ENCODE measurements around the gene PLCH2. TPM values are rescaled to one million over a fixed set of nuclear protein-coding genes. Genes with fewer than 3 reads are reported as not detected.
"Not testable (repeated sequence)": the region's sequence is repeated elsewhere in the genome, so short reads cannot be mapped to it uniquely, and the experiment has no call there.

Gene PLCH2
- total RNA-seq, 6 experiments from 2014 or later, result 0.37 to 4.6 (median 2.3) TPM

- H3K27me3 ChIP-seq, result no peaks in the 10 kb centered on the region
- TF ChIP-seq, protein P1, sequence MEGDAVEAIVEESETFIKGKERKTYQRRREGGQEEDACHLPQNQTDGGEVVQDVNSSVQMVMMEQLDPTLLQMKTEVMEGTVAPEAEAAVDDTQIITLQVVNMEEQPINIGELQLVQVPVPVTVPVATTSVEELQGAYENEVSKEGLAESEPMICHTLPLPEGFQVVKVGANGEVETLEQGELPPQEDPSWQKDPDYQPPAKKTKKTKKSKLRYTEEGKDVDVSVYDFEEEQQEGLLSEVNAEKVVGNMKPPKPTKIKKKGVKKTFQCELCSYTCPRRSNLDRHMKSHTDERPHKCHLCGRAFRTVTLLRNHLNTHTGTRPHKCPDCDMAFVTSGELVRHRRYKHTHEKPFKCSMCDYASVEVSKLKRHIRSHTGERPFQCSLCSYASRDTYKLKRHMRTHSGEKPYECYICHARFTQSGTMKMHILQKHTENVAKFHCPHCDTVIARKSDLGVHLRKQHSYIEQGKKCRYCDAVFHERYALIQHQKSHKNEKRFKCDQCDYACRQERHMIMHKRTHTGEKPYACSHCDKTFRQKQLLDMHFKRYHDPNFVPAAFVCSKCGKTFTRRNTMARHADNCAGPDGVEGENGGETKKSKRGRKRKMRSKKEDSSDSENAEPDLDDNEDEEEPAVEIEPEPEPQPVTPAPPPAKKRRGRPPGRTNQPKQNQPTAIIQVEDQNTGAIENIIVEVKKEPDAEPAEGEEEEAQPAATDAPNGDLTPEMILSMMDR (IDR thresholded peaks at IDR 0.05), result no peak
- no peak for TF ChIP-seq POLR2A (IDR thresholded peaks at IDR 0.05)
- 73% methylated on average over 3 of the region's 17 CpGs for WGBS (ENCODE audit: insufficient coverage, low coverage, low lambda C conversion rate, missing lambda C conversion rate)
Observed at GRCh38 chr1:2457444-2457843, 18.6 kb upstream of the PLCH2 start.

DNA sequence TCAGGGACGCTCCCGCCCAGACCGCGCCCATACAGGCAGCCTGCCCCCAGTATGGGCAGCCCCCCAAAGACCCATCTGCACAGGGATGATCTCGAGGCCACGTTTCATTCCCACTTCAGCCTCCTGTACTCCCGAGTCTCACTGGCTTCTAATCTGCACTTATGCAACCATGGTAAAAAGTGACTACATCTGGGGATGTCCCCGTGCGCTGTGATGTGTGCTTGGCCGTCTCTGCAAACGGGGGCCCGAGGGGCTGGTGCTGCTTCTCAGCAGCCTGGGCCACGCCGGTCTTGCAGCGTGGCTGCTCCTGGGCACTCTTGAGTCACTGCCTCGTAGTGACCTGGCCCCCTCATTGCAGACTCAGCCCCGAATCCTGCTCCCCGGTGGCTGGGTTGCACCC is 17.4 kb upstream of the PLCH2 start:
- peak in 1 of 4 donors; percentile 13 for ATAC-seq
- TF ChIP-seq, protein P1 (IDR thresholded peaks at IDR 0.05), result no peak
- no peak for TF ChIP-seq POLR2A (IDR thresholded peaks at IDR 0.05)
- no peak overlapping the region for H3K27ac ChIP-seq
- peaks cover 0 to 17% (median 1%) of the 10 kb centered on the region in 4 donors for H3K4me1 ChIP-seq
- H3K36me3 ChIP-seq, result no peaks in the 10 kb centered on the region
- DNase-seq, result no peak
- H3K4me3 ChIP-seq, result no peak overlapping the region
- no peaks in the 10 kb centered on the region for H3K9me3 ChIP-seq
- no peaks in the 10 kb centered on the region for H3K27me3 ChIP-seq
- intact Hi-C loops (cut with DNase I), result no loop called here
- WGBS (ENCODE audit: insufficient coverage, low coverage, low lambda C conversion rate, missing lambda C conversion rate), result 19% methylated on average over 3 of the region's 18 CpGs

More at GRCh38 chr1:2457444-2457843, 18.6 kb upstream of the PLCH2 start:
- intact Hi-C loops (cut with DNase I), result no loop called here
- H3K4me3 ChIP-seq, result no peak overlapping the region
- ATAC-seq, result no peak
- H3K36me3 ChIP-seq, result no peaks in the 10 kb centered on the region
- H3K27ac ChIP-seq, result no peak overlapping the region
- DNase-seq, result no peak
- H3K9me3 ChIP-seq, result no peaks in the 10 kb centered on the region
- peaks cover 0 to 17% (median 1%) of the 10 kb centered on the region in 4 donors for H3K4me1 ChIP-seq

DNA sequence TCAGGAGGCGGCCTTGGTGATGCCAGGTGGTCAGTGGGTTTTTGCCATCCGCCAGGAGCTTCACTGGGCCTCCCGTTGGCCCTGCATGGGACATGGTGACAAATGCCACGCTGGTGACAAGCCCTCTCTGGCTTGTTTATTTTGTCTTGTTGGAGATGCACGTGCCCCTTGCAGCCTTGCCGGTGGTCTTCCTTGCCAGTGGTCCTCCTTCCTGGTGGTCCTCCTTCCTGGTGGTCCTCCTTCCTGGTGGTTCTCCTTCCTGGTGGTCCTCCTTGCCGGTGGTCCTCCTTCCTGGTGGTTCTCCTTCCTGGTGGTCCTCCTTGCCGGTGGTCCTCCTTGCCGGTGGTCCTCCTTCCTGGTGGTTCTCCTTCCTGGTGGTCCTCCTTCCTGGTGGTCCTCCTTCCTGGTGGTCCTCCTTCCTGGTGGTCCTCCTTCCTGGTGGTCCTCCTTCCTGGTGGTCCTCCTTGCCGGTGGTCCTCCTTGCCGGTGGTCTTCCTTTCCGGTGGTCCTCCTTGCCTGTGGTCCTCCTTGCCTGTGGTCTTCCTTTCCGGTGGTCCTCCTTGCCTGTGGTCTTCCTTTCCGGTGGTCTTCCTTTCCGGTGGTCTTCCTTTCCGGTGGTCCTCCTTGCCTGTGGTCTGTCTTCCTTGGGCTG is 16.9 kb upstream of the PLCH2 start:
- H3K4me1 ChIP-seq, result peaks cover 0 to 17% (median 1%) of the 10 kb centered on the region in 4 donors
- H3K9me3 ChIP-seq; H3K27ac ChIP-seq; DNase-seq; H3K36me3 ChIP-seq; ATAC-seq; H3K27me3 ChIP-seq; intact Hi-C loops (cut with DNase I); H3K4me3 ChIP-seq: not testable (repeated sequence)
- WGBS (ENCODE audit: insufficient coverage, low coverage, low lambda C conversion rate, missing lambda C conversion rate), result 75% methylated on average over 7 of the region's 16 CpGs

- H3K27me3 ChIP-seq, result no peaks in the 10 kb centered on the region
- H3K4me3 ChIP-seq, result no peak overlapping the region
- WGBS (ENCODE audit: insufficient coverage, low coverage, low lambda C conversion rate, missing lambda C conversion rate), result 71% methylated on average over 3 of the region's 23 CpGs
- H3K36me3 ChIP-seq, result no peaks in the 10 kb centered on the region
- intact Hi-C loops (cut with DNase I), result no loop called here
- no peak for TF ChIP-seq POLR2A (IDR thresholded peaks at IDR 0.05)
- TF ChIP-seq, protein P1 (IDR thresholded peaks at IDR 0.05), result peak; percentile 31 to 40 (median 38)
- ATAC-seq (peak; percentile 85 to 91 (median 88)), DNase-seq (peak; percentile 76 to 89 (median 78))
- H3K27ac ChIP-seq, result no peak overlapping the region
- peaks cover 0 to 17% (median 1%) of the 10 kb centered on the region in 4 donors for H3K4me1 ChIP-seq
- no peaks in the 10 kb centered on the region for H3K9me3 ChIP-seq
Observed at GRCh38 chr1:2459757-2460156, 16.3 kb upstream of the PLCH2 start.

GRCh38 chr1:2460203-2460602 is 15.9 kb upstream of the PLCH2 start:
- Histone ChIP-seq H3K27ac (no peak overlapping the region), H3K27me3 (no peaks in the 10 kb centered on the region), H3K4me3 (no peak overlapping the region), H3K4me1 (peaks cover 0 to 17% (median 1%) of the 10 kb centered on the region in 4 donors), H3K36me3 (no peaks in the 10 kb centered on the region), H3K9me3 (no peaks in the 10 kb centered on the region)
- DNase-seq (no peak), ATAC-seq (no peak)
- intact Hi-C loops (cut with DNase I), result no loop called here
- 72% methylated on average over 4 of the region's 8 CpGs for WGBS (ENCODE audit: insufficient coverage, low coverage, low lambda C conversion rate, missing lambda C conversion rate)
- TF ChIP-seq POLR2A (IDR thresholded peaks at IDR 0.05), result no peak
- TF ChIP-seq, protein P1 (IDR thresholded peaks at IDR 0.05), result no peak

Data from right lobe of liver (tissue), 6 donors.